HCT116 (cell line): ENCODE measurements around the gene CMIP. TPM values are rescaled to one million over a fixed set of nuclear protein-coding genes. Genes with fewer than 3 reads are reported as not detected.

Experiments
- ATAC-seq: fragments of 200-7000 bp; cut with Tn5 transposase; 2 replicates; pipeline ENCODE4 v1.9.1; 2020; ENCODE audit warnings: mild to moderate bottlenecking, moderate library complexity
- BruUV-seq: library from RNA; stranded (reverse); fragments of 400-500 nt; replicated peaks from 2 replicates; lab custom pipeline; 2021; lab: Mats Ljungman, UMichigan
- CTCF ChIA-PET: fragments of 300-600 bp; sonication (Branson Sonifier 250); formaldehyde crosslinking; loops from one replicate; lab custom pipeline; 2021; ENCODE audit warnings: antibody characterized with exemption; lab: Charles Lee
- POLR2A ChIA-PET: fragments of 300-600, 350-600 bp; sonication (Branson Sonifier 250); formaldehyde crosslinking; loops from one replicate; lab custom pipeline; 2021; ENCODE audit warnings: antibody characterized with exemption; lab: Charles Lee
- RAD21 ChIA-PET, 2 experiments: fragments of 300-600 bp; sonication (Branson Sonifier 250); formaldehyde crosslinking; loops; one replicate each; lab custom pipeline; 2023; ENCODE audit warnings: low total read pairs in 2 of 2; ENCODE audit not compliant: uncharacterized antibody in 2 of 2, unreplicated experiment in 2 of 2, low non-redundant PET in 1 of 2; lab: Charles Lee
- DNase-seq: peaks from one replicate; pipeline ENCODE4 v3.0.0-alpha.2; 2010; ENCODE audit warnings: low read depth, low spot score
- H2AFZ ChIP-seq: fragments of 200-600 bp; shearing (Covaris generic), sonication (generic); 2 replicates; pipeline ENCODE4 v1.6.1; 2017; ENCODE audit warnings: low read depth, mixed run types, mixed read lengths, antibody characterized with exemption, low read length; ENCODE audit not compliant: poor library complexity, severe bottlenecking
- H3K27ac ChIP-seq: 2 replicates; pipeline ENCODE4 v1.5.1; 2012; ENCODE audit warnings: low read depth, low read length
- H3K27me3 ChIP-seq: fragments of 200-600 bp; sonication (generic); 2 replicates; pipeline ENCODE4 v1.6.1; 2016; ENCODE audit warnings: mixed run types, low read length, mixed read lengths; ENCODE audit not compliant: insufficient read depth
- H3K36me3 ChIP-seq, 2 experiments: fragments of 200-500 bp in 1 of 2; fragments of 200-600 bp in 1 of 2; sonication (Bioruptor generic) in 1 of 2; sonication (generic) in 1 of 2; 2 replicates each; pipeline versions ENCODE4 v1.5.1 to v1.6.1; 2014 to 2016; ENCODE audit warnings: low read length in 2 of 2, inconsistent platforms in 1 of 2, mixed read lengths in 1 of 2, mixed run types in 1 of 2; ENCODE audit not compliant: insufficient read depth in 2 of 2, control insufficient read depth in 1 of 2
- H3K4me1 ChIP-seq, 2 experiments: fragments of 200-600 bp in 1 of 2; sonication (generic) in 1 of 2; 2 replicates each; pipeline versions ENCODE4 v1.5.1 to v1.6.1; 2012 to 2017; ENCODE audit warnings: low read length in 2 of 2, inconsistent platforms in 1 of 2, mild to moderate bottlenecking in 1 of 2, mixed read lengths in 1 of 2, mixed run types in 1 of 2, moderate library complexity in 1 of 2; ENCODE audit not compliant: insufficient read depth in 2 of 2, control insufficient read depth in 1 of 2
- H3K4me2 ChIP-seq: fragments of 200-600 bp; sonication (generic); 2 replicates; pipeline ENCODE4 v1.6.1; 2017; ENCODE audit warnings: mixed run types, low read length, mixed read lengths
- H3K4me3 ChIP-seq, 2 experiments: fragments of 200-600 bp in 1 of 2; sonication (generic) in 1 of 2; replicated peaks in 1 of 2; 2 replicates each; pipeline ENCODE4 v1.5.1; 2011 to 2016; ENCODE audit warnings: low read length in 2 of 2, control low read depth in 1 of 2, low read depth in 1 of 2, mild to moderate bottlenecking in 1 of 2, mixed read lengths in 1 of 2, mixed run types in 1 of 2
- H3K79me2 ChIP-seq: fragments of 200-600 bp; sonication (generic); 2 replicates; pipeline ENCODE4 v1.6.1; 2017; ENCODE audit warnings: mild to moderate bottlenecking, mixed run types, low read length, moderate library complexity, mixed read lengths; ENCODE audit not compliant: insufficient read depth
- H3K9ac ChIP-seq: fragments of 200-600 bp; sonication (generic); 2 replicates; pipeline ENCODE4 v1.6.1; 2016; ENCODE audit warnings: low read length, mixed read lengths
- H3K9me2 ChIP-seq: fragments of 200-600 bp; sonication (generic), shearing (Covaris generic); 2 replicates; pipeline ENCODE4 v1.6.1; 2017; ENCODE audit warnings: mixed run types, mild to moderate bottlenecking, moderate library complexity; ENCODE audit not compliant: insufficient read depth
- H3K9me3 ChIP-seq, 2 experiments: fragments of 200-500 bp in 1 of 2; fragments of 200-600 bp in 1 of 2; sonication (Bioruptor generic) in 1 of 2; sonication (generic) in 1 of 2; 2 replicates each; pipeline ENCODE4 v1.6.1; 2014 to 2017; ENCODE audit warnings: low read length in 2 of 2, mixed read lengths in 2 of 2, inconsistent platforms in 1 of 2, low read depth in 1 of 2, mild to moderate bottlenecking in 1 of 2, mixed run types in 1 of 2, moderate library complexity in 1 of 2; ENCODE audit not compliant: control insufficient read depth in 1 of 2, insufficient read depth in 1 of 2
- H4K20me1 ChIP-seq: fragments of 200-600 bp; sonication (generic), shearing (Covaris generic); 2 replicates; pipeline ENCODE4 v1.6.1; 2017; ENCODE audit warnings: mixed run types, mild to moderate bottlenecking, moderate library complexity; ENCODE audit not compliant: insufficient read depth
- CEBPB ChIP-seq: IDR thresholded peaks from 2 replicates; pipeline ENCODE4 v1.6.1; 2012; ENCODE audit warnings: low read depth
- EZH2 ChIP-seq: fragments of 200-600 bp; sonication (generic); IDR thresholded peaks from 2 replicates; pipeline ENCODE4 v1.6.1; 2017; ENCODE audit warnings: antibody characterized with exemption, mixed run types
- POLR2A ChIP-seq: IDR thresholded peaks from 2 replicates; pipeline ENCODE4 v1.7.0; 2011; ENCODE audit warnings: borderline replicate concordance; ENCODE audit not compliant: insufficient read depth, insufficient read length; ENCODE audit errors: extremely low read depth
- YY1 ChIP-seq: IDR thresholded peaks from 2 replicates; pipeline ENCODE4 v1.6.1; 2011; ENCODE audit warnings: low read length, low read depth, moderate library complexity, mild to moderate bottlenecking; ENCODE audit not compliant: insufficient replicate concordance; ENCODE audit errors: extremely low read depth
- ZBTB33 ChIP-seq: IDR thresholded peaks from 2 replicates; pipeline ENCODE4 v1.6.1; 2011; ENCODE audit warnings: mild to moderate bottlenecking, low read length, moderate library complexity; ENCODE audit not compliant: insufficient replicate concordance; ENCODE audit errors: extremely low read depth
- ZFX ChIP-seq: fragments of 450-650 bp; IDR thresholded peaks from 2 replicates; pipeline ENCODE4 v1.6.1; 2017
- intact Hi-C: fragments of 100-400 bp; cut with micrococcal nuclease; formaldehyde crosslinking; loops from 2 replicates; pipeline ENCODE4 v1.10.0; 2022
- total RNA-seq: library from RNA; stranded (reverse); gene quantifications from one replicate; pipeline ENCODE4 v1.2.1, GENCODE V29; 2021; ENCODE audit not compliant: unreplicated experiment

CMIP gene
- total RNA-seq, 1 experiment from 2014 or later = 64.6 TPM

DNA sequence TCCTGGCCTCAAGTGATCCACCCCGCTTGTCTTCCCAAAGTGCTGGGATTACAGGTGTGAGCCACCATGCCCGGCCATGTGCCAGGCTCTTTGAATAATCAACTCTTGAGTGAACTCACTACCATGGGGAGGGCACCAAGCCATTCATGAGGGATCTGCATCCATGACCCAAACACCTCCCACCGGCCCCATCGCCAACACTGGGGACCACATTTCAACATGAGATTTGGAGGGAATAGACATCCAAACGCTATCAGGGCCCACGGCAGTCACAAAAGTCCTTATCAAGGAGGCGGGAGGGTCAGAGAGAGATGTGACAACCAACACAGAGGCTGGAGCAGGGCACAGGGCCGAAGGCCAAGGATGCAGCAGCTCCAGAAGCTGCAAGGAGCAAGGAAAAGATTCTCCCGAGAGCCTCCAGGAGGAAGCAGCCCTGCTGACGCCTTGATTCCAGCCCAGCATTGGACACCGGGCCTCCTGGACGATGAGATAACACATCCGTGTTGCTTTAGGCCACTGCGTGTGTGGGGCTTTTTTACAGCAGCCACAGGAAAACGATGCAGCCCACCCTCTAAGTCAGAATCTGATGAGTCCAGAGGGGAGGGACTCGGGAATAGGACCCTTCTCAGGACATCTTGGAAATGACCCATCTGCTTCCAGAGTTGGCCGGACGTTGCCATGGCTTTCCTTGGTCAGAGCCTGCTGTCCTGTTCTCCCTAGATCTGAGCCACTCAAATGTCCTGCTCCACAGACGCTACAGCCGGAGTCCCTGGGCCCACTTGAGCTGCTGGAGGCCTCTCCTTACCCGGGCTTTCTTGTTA lies 47.3 kb upstream of the CMIP start:
- Histone ChIP-seq H3K4me1 (peaks cover 16 to 17% of the 10 kb centered on the region in 2 experiments), H3K9me3 (no peaks in the 10 kb centered on the region), H3K27me3 (no peaks in the 10 kb centered on the region), H3K9me2 (no peaks in the 10 kb centered on the region), H3K36me3 (no peaks in the 10 kb centered on the region), H2AFZ (no peak overlapping the region), H3K27ac (no peak overlapping the region), H3K79me2 (no peaks in the 10 kb centered on the region), H3K9ac (no peak overlapping the region), H3K4me2 (no peak overlapping the region), H3K4me3 (no peak overlapping the region), H4K20me1 (no peaks in the 10 kb centered on the region)
- ATAC-seq = no peak
- TF ChIP-seq ZFX = no peak
- TF ChIP-seq YY1 = no peak
- TF ChIP-seq CEBPB = no peak
- no peak for TF ChIP-seq ZBTB33
- TF ChIP-seq POLR2A = no peak
- no peak for TF ChIP-seq EZH2
- ChIA-PET CTCF (no interaction called here), POLR2A (interaction anchor here (0.7 kb wide), 1 partner anchor 18 kb away, joined by 5 read pairs; no protein-coding TSS in a partner anchor), RAD21 (no interaction called here)
- no peak for DNase-seq
- BruUV-seq = no TSS peak
- intact Hi-C loops = no loop called here
